GM12875 (cell line): Measurements from ENCODE around the gene NGF.

Experiments
- H3K4me3 ChIP-seq: one replicate; pipeline ENCODE4 v1.5.1; 2011; ENCODE audit warnings: low read depth, low read length, control low read depth
- TF ChIP-seq, protein P1 (sequence below): IDR thresholded peaks from 2 replicates; pipeline ENCODE4 v1.5.1; 2011; ENCODE audit warnings: low read depth, mild to moderate bottlenecking, control low read depth, inconsistent platforms, low read length, moderate library complexity, borderline replicate concordance; ENCODE audit not compliant: insufficient read depth

NGF gene

GRCh38 chr1:115274467-115274866 is 63.6 kb downstream of the NGF start:
- H3K4me3 ChIP-seq = no peak overlapping the region
- TF ChIP-seq, protein P1, sequence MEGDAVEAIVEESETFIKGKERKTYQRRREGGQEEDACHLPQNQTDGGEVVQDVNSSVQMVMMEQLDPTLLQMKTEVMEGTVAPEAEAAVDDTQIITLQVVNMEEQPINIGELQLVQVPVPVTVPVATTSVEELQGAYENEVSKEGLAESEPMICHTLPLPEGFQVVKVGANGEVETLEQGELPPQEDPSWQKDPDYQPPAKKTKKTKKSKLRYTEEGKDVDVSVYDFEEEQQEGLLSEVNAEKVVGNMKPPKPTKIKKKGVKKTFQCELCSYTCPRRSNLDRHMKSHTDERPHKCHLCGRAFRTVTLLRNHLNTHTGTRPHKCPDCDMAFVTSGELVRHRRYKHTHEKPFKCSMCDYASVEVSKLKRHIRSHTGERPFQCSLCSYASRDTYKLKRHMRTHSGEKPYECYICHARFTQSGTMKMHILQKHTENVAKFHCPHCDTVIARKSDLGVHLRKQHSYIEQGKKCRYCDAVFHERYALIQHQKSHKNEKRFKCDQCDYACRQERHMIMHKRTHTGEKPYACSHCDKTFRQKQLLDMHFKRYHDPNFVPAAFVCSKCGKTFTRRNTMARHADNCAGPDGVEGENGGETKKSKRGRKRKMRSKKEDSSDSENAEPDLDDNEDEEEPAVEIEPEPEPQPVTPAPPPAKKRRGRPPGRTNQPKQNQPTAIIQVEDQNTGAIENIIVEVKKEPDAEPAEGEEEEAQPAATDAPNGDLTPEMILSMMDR = no peak

DNA sequence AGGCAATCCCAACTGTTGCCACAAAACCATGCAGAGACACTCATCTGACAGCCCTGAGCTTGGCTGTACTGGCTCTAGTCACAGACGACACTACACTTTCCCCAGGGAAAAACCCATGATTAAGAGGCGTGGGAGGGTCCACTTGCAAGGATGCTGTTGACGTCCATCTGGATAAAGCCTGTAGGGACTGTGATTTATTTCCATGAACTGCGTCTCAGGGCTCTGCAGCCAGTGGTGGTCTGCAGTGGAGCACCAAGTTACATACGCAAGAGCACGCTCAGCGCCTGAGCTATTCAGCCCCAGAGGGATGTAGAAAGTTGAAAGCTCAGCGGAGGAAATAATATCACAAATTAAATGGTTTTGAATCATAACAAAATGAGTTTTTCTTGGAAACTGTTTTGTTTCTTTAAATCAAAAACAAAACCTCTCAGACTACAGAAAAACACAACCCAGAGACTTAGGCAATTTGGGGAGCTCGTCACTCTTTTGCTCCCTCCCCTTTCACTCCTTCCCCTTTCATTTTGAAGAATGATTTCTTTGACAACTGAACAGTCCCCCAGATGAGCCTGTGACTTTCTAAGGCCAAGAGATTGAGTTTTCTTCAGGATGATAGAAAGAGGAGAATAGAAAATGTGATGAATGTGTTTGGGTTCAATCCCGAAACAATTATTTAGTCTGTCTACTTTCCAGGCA is 71.2 kb downstream of the NGF start:
- H3K4me3 ChIP-seq = no peak overlapping the region
- TF ChIP-seq, protein P1 = no peak

DNA sequence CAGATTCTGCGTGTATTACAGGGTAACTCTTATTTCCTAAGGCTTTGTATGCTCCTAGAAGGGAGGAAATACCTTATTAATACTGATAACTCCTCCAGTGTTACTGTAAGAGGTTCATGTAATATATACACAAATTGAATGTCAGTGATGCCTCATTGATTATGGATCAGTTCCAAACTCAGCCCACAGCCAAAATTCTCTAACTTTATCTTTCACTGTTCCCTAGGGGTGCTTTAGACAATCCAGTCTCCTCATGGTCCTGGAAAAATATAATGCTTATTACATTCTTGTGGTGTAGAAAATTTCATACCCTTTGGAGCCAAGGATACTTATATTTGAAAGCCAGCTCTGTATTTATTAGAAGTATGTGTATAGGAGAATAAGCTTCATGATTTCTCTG is 73.0 kb downstream of the NGF start:
- TF ChIP-seq, protein P1 = no peak
- H3K4me3 ChIP-seq = no peak overlapping the region

DNA sequence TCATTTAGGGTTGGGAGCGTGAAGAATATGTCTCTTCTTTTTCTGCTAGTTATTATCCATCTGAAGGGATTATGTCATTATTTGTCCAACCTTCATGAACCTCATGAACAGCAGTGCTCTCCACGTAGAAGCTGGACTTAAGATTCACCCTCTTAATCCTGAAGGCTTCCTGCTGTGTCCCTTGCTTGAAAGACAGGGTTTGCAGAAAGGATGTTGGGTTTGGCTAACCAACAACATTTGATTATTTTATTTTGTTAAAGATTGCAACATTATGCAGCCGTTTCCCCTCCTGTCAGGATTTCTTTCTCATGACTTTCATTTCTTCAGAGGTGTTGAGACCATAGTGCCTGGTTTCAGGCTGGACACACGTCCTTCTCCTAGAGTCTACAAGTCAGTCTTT is 75.2 kb downstream of the NGF start:
- TF ChIP-seq, protein P1 = no peak
- no peak overlapping the region for H3K4me3 ChIP-seq

GRCh38 chr1:115261496-115261895 is 76.6 kb downstream of the NGF start:
- no peak overlapping the region for H3K4me3 ChIP-seq
- TF ChIP-seq, protein P1 = no peak

DNA sequence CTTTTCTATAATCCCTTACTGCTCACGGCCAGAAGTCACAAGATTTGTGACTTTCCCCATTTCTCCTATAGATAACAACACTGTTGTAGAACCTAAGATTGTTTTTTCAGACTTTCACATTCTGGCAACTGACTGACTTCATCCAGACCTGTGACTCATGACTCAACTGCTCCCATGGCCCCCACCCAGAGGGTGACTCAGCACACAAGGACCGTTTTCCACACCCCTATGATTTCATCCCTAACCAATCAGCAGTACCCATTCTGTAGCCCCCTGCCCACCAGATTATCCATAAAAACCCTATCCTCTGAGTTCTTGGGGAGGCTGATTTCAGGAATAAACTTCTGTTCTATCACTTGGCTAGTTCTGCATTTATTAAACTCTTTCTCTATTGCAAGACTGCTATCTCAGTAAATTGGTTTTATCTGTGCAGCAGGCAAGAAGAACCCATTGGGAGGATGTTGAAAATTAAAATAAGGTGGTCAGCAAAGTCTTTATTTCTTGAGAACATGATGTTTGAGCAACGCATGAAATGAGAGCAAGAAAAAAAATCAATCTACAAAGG is 79.7 kb downstream of the NGF start:
- TF ChIP-seq, protein P1 = no peak
- no peak overlapping the region for H3K4me3 ChIP-seq

- H3K4me3 ChIP-seq = no peak overlapping the region
- TF ChIP-seq, protein P1 = no peak
Measured at GRCh38 chr1:115257591-115257990, 80.5 kb downstream of the NGF start.
